SJCRH30 (cell line): ENCODE results near the gene CLDN2. TPM values are rescaled to one million over a fixed set of nuclear protein-coding genes. Genes with fewer than 3 reads are reported as not detected.
A peak's percentile ranks its signal among the peaks of the same experiment; 100 is the strongest.
"Not testable (repeated sequence)": the region's sequence is repeated elsewhere in the genome, so short reads cannot be mapped to it uniquely, and the experiment has no call there.

Experiments used
- DNase-seq, 2 experiments: peaks; one replicate each; pipeline ENCODE4 v3.0.0-alpha.2; 2015 to 2020
- H3K27ac ChIP-seq: fragments of 250-450 bp; sonication (Bioruptor Pico); 2 replicates; pipeline ENCODE4 v1.5.1; 2020; ENCODE audit warnings: mild to moderate bottlenecking, moderate library complexity
- H3K27me3 ChIP-seq: fragments of 250-450 bp; sonication (Bioruptor Pico); 2 replicates; pipeline ENCODE4 v1.5.1; 2020; ENCODE audit warnings: mild to moderate bottlenecking, moderate library complexity
- H3K36me3 ChIP-seq: fragments of 250-450 bp; sonication (Bioruptor Pico); 2 replicates; pipeline ENCODE4 v1.5.1; 2020; ENCODE audit warnings: mild to moderate bottlenecking, moderate library complexity
- H3K4me1 ChIP-seq: fragments of 250-450 bp; sonication (Bioruptor Pico); 2 replicates; pipeline ENCODE4 v1.5.1; 2020; ENCODE audit warnings: mild to moderate bottlenecking, moderate library complexity
- H3K4me3 ChIP-seq: fragments of 250-450 bp; sonication (Bioruptor Pico); 2 replicates; pipeline ENCODE4 v1.5.1; 2020; ENCODE audit warnings: mild to moderate bottlenecking, moderate library complexity
- H3K9me3 ChIP-seq: fragments of 250-450 bp; sonication (Bioruptor Pico); replicated peaks from 2 replicates; pipeline ENCODE4 v1.5.1; 2020; ENCODE audit warnings: mild to moderate bottlenecking, moderate library complexity
- total RNA-seq: library from RNA; depleted of rRNA; stranded (reverse); fragments of >200 nt; shearing (Covaris generic); gene quantifications from 2 replicates; pipeline ENCODE4 v1.2.3, GENCODE V29; 2014; rRNA removed

Gene CLDN2, protein sequence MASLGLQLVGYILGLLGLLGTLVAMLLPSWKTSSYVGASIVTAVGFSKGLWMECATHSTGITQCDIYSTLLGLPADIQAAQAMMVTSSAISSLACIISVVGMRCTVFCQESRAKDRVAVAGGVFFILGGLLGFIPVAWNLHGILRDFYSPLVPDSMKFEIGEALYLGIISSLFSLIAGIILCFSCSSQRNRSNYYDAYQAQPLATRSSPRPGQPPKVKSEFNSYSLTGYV
- not detected in 2 replicates for total RNA-seq

GRCh38 chrX:106919932-106920452 is at the start of gene CLDN2:
Gene CLDN2 (plus strand): TSS chrX:106920402. CDS start chrX:106928229, 7,827 bp downstream.
- Histone ChIP-seq H3K4me1 (no peaks in the 10 kb centered on the region), H3K27me3 (no peaks in the 10 kb centered on the region), H3K9me3 (no peaks in the 10 kb centered on the region), H3K27ac (no peak within 1 kb of the TSS), H3K4me3 (no peak within 1 kb of the TSS), H3K36me3 (no peaks in the 10 kb centered on the region)
- DNase-seq: no peak

GRCh38 chrX:106872796-106873195 is 47.4 kb upstream of the CLDN2 start:
- DNase-seq: not testable (repeated sequence)

DNA sequence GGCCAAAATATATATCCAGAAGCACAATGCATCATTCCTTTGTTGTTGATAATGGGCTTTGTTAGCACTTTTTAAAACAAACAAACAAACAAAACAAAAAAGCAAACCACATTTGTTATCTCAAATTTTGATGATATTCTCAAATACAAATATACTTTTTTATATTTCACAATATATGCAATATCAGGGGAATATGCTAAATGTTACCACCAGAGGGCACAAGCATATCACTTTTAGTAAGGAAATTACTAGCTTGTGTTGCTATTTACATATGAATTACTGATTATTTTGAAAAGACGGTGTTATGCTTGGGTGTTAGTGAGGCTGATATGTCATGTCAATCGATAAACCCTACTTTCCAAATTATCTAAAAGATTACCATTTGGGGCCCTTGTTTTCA is 46.1 kb upstream of the CLDN2 start:
- Histone ChIP-seq H3K27ac (no peak overlapping the region), H3K27me3 (no peaks in the 10 kb centered on the region), H3K36me3 (no peaks in the 10 kb centered on the region), H3K4me1 (no peaks in the 10 kb centered on the region), H3K4me3 (no peak overlapping the region), H3K9me3 (no peaks in the 10 kb centered on the region)
- peak in 1 of 2 experiments; percentile 32 for DNase-seq

More at GRCh38 chrX:106872796-106873195, 47.4 kb upstream of the CLDN2 start:
- H3K27ac ChIP-seq, H3K36me3 ChIP-seq, H3K4me3 ChIP-seq, H3K9me3 ChIP-seq, H3K27me3 ChIP-seq, H3K4me1 ChIP-seq: not testable (repeated sequence)

DNA sequence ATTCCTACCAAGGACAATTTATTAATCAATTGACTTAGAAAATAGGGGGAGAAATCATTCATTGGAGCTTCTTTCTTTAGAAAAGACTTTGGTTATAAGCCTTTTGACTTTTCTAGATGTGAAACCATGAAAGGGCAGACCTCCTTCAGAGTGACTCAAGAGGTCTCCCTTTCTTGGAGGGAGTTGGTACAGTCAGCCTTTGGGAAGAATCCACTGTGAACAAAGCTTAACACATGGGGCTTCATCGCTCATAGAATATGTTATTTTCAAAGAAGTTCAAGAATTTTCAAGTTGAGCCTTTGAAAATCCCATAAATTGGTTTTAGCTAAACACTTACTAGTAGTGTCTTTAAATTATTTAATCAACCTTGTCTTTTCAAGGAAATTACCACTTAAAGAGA is 45.1 kb upstream of the CLDN2 start:
- Histone ChIP-seq H3K4me3 (no peak overlapping the region), H3K36me3 (no peaks in the 10 kb centered on the region), H3K4me1 (no peaks in the 10 kb centered on the region), H3K9me3 (no peaks in the 10 kb centered on the region), H3K27ac (no peak overlapping the region), H3K27me3 (no peaks in the 10 kb centered on the region)
- no peak for DNase-seq

DNA sequence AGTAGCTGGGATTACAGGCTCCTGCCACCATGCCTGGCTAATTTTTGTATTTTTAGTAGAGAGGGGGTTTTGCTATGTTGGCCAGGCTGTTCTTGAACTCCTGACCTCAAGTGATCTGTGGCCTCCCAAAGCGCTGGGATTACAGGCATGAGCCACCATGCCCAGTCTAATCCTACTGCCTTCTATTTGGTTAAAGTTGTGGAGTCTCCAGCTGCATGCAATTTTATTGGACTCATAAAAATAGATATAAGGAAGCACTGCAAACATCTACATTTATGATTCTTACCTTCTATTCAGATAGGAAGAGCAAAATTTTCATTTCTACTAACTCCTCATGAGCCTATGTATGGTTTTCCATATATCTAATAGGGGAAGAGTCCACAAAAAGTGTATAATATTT is 30.7 kb upstream of the CLDN2 start:
- Histone ChIP-seq H3K36me3 (no peaks in the 10 kb centered on the region), H3K4me1 (peaks cover 1% of the 10 kb centered on the region; the same call in 1 of the 2 replicates), H3K4me3 (no peak overlapping the region), H3K27ac (no peak overlapping the region), H3K9me3 (no peaks in the 10 kb centered on the region), H3K27me3 (no peaks in the 10 kb centered on the region)
- no peak for DNase-seq

DNA sequence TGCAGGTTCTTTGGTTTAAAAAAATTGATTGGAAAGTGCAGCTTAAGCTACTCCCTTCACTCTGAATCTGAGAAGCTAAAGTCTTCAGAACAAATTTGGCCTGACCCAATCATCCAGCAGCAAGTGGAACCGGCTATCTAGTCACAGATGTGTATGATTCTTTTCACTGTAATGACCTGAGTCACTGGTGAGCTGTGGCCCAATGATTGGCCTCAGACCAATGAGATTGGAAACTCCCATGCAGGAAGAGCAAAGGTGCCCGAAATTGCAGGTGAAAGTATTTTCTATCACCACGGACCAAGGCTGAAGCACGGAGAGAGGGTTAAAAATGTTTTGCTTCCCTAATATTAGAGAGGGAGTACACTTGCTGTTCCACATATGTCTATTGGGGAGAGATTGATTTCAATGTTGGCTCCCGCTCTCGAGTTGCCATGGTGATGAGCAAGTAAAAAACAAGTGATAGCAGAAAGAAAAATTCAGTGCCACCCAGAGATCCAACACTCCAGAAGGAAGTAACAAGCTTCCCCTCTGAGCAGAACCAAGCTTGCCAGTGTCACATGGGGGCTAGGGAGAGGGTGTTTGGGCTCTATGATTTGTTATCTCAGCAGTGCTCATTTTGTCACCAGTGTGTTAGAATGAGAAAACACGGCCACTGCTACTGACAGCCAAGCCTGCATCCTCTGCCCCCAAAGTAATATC is 28.3 kb upstream of the CLDN2 start:
- Histone ChIP-seq H3K4me1 (peaks cover 15% of the 10 kb centered on the region), H3K27ac (no peak overlapping the region), H3K36me3 (no peaks in the 10 kb centered on the region), H3K4me3 (no peak overlapping the region), H3K27me3 (no peaks in the 10 kb centered on the region), H3K9me3 (no peaks in the 10 kb centered on the region)
- no peak for DNase-seq

DNA sequence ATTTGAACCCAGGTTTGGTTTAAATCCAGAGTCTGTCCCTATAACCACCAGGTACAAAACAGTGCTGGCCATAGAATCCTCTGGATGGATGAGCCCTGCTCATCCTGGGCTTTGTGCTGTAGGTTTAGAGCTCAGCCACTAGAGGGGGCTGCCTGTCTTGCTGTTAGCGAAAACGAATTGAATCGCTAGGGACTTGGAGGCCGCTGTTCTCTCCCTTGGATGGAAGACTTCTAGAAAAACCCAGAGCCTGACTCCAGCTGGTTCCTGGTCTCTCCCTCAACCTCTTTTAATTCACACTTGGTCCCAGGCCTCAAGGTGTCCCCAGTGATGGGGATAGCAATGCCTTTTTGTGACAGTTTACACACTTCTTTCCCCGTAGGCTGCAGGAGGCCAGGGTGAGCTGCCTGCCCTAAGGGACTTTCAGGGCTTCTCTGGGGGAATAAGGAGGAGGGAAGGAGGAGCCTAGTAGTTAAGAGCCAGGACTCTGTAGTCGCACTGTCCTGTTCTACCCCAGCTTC is 25.8 kb upstream of the CLDN2 start:
- H3K4me3 ChIP-seq: no peak overlapping the region
- no peaks in the 10 kb centered on the region for H3K9me3 ChIP-seq
- peaks cover 22% of the 10 kb centered on the region for H3K4me1 ChIP-seq
- no peaks in the 10 kb centered on the region; the same call in 1 of the 2 replicates for H3K36me3 ChIP-seq
- peak; percentile 65 to 78 for DNase-seq
- H3K27me3 ChIP-seq: no peaks in the 10 kb centered on the region
- no peak overlapping the region for H3K27ac ChIP-seq

DNA sequence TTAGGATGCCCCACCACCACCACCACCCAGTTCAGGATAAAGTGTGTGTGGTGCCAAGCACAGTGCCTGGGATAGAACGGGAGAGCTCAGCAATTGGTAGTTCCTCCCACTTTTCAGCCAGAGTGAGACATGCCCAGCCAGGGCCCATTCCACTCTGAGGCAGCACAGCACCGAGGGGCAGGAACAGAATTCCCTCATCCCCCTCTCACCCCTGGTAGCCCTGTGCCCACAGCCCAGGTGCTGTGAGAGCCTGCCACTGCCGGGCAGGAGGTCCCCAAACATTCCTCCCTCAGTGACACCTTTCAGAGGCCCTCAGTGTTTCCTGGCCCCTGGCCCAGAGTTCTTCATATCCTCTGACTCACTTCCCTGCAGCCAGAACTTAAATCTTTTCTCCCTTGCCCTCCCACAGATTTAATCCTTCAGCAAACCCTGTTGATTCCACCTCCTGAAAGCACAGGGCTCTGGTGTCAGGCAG is 25.2 kb upstream of the CLDN2 start:
- H3K4me1 ChIP-seq: peaks cover 24% of the 10 kb centered on the region
- H3K36me3 ChIP-seq: no peaks in the 10 kb centered on the region; the same call in 1 of the 2 replicates
- peak; percentile 45 to 73 for DNase-seq
- H3K9me3 ChIP-seq: no peaks in the 10 kb centered on the region
- no peak overlapping the region for H3K4me3 ChIP-seq
- H3K27me3 ChIP-seq: no peaks in the 10 kb centered on the region
- H3K27ac ChIP-seq: no peak overlapping the region

GRCh38 chrX:106897259-106897658 is 22.9 kb upstream of the CLDN2 start:
- no peaks in the 10 kb centered on the region for H3K9me3 ChIP-seq

GRCh38 chrX:106898462-106898861 is 21.7 kb upstream of the CLDN2 start:
- H3K4me3 ChIP-seq: no peak overlapping the region
- H3K27me3 ChIP-seq: no peaks in the 10 kb centered on the region
- peak in 1 of 2 experiments; percentile 47 for DNase-seq
- H3K27ac ChIP-seq: no peak overlapping the region
- no peaks in the 10 kb centered on the region for H3K9me3 ChIP-seq
- peaks cover 33% of the 10 kb centered on the region for H3K4me1 ChIP-seq
- no peaks in the 10 kb centered on the region; the same call in 1 of the 2 replicates for H3K36me3 ChIP-seq

More at GRCh38 chrX:106897259-106897658, 22.9 kb upstream of the CLDN2 start:
- Histone ChIP-seq H3K4me3 (no peak overlapping the region), H3K36me3 (no peaks in the 10 kb centered on the region; the same call in 1 of the 2 replicates), H3K27ac (no peak overlapping the region), H3K4me1 (peaks cover 24% of the 10 kb centered on the region), H3K27me3 (no peaks in the 10 kb centered on the region)
- peak in 1 of 2 experiments; percentile 44 for DNase-seq

DNA sequence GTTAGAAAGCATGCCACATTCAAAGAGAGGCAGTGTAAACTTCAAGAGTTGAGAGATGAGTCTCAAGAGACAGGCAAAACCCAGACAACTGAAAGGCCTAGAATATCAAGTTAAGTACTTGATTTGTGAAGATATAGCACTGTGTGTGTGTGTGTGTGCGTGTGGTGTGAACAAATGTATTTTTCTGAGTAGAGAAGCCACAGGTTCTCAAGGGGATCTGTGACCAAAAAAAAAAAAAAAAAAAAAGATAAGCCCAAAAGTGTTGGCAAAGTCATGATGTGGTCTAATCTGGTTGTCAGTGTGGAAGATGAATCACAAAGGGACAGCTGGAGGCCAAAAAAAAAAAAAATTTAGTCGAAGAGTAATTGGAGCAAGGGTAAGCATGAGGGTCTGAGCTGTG is 20.9 kb upstream of the CLDN2 start:
- Histone ChIP-seq H3K4me3 (no peak overlapping the region), H3K27ac (no peak overlapping the region), H3K27me3 (no peaks in the 10 kb centered on the region), H3K36me3 (no peaks in the 10 kb centered on the region; the same call in 1 of the 2 replicates), H3K4me1 (peaks cover 39% of the 10 kb centered on the region), H3K9me3 (no peaks in the 10 kb centered on the region)
- DNase-seq: no peak

DNA sequence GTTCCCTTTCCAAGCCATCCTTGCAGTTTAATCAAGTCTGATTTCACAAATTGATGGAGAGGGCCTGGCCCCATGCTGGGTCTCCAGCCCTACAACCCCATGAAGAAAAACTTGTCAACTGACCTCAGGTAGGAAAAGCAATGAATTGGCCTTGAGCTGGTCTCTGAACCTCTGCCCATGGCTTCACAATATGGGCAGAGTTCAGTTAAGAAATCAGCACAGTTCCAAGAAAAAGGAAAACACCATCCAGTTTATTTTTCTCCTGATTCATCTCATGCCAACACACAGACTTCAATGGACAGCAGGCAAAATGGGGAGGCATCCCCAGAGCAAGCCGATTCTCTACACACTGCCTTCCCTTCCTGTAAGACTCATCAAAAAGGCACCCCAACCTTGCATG is 20.4 kb upstream of the CLDN2 start:
- no peak for DNase-seq
- peaks cover 33% of the 10 kb centered on the region for H3K4me1 ChIP-seq

GRCh38 chrX:106901341-106901740 is 18.9 kb upstream of the CLDN2 start:
- no peak overlapping the region for H3K4me3 ChIP-seq

More for the DNA sequence above, 20.4 kb upstream of the CLDN2 start:
- no peak overlapping the region for H3K27ac ChIP-seq
- H3K4me3 ChIP-seq: no peak overlapping the region
- no peaks in the 10 kb centered on the region for H3K27me3 ChIP-seq
- H3K9me3 ChIP-seq: no peaks in the 10 kb centered on the region
- no peaks in the 10 kb centered on the region; the same call in 1 of the 2 replicates for H3K36me3 ChIP-seq

GRCh38 chrX:106901781-106902219 is 18.4 kb upstream of the CLDN2 start:
- H3K36me3 ChIP-seq: no peaks in the 10 kb centered on the region; the same call in 1 of the 2 replicates
- H3K27me3 ChIP-seq: no peaks in the 10 kb centered on the region
- DNase-seq: no peak
- peaks cover 24% of the 10 kb centered on the region for H3K4me1 ChIP-seq
- no peaks in the 10 kb centered on the region for H3K9me3 ChIP-seq
- H3K27ac ChIP-seq: no peak overlapping the region
- no peak overlapping the region for H3K4me3 ChIP-seq

More at GRCh38 chrX:106901341-106901740, 18.9 kb upstream of the CLDN2 start:
- peaks cover 24% of the 10 kb centered on the region for H3K4me1 ChIP-seq
- no peak overlapping the region for H3K27ac ChIP-seq
- no peaks in the 10 kb centered on the region for H3K27me3 ChIP-seq
- H3K9me3 ChIP-seq: no peaks in the 10 kb centered on the region
- DNase-seq: no peak
- no peaks in the 10 kb centered on the region; the same call in 1 of the 2 replicates for H3K36me3 ChIP-seq

DNA sequence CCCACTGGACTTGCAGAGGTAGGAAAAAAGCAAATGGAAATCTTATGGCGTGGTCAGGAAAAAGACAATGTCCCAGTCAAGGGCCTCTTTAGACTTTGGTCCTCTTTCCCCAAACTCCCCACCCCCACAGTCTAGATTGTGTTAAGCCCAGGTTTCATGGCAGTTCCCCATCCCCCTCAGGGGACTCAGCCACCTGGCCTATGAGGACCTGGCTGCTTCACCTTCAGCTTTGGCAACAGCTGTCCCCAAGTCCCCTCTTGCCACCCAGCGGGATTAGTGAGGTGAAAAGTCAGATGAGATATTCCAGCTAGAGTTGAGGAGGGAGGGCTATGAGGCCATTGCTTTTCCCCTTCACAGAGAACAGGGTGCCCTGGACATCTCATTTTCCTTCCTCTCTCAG is 17.5 kb upstream of the CLDN2 start:
- Histone ChIP-seq H3K27ac (no peak overlapping the region), H3K27me3 (no peaks in the 10 kb centered on the region), H3K4me3 (no peak overlapping the region), H3K9me3 (no peaks in the 10 kb centered on the region), H3K36me3 (no peaks in the 10 kb centered on the region; the same call in 1 of the 2 replicates), H3K4me1 (peaks cover 24% of the 10 kb centered on the region)
- DNase-seq: peak in 1 of 2 experiments; percentile 10
